Measurements from ENCODE around the gene TRIM2.
A peak's percentile ranks its signal among the peaks of the same experiment; 100 is the strongest.

Gene TRIM2

GRCh38 chr4:153255233-153255632, 51.0 kb downstream of the TRIM2 start:
- no peak for DNase-seq

DNA sequence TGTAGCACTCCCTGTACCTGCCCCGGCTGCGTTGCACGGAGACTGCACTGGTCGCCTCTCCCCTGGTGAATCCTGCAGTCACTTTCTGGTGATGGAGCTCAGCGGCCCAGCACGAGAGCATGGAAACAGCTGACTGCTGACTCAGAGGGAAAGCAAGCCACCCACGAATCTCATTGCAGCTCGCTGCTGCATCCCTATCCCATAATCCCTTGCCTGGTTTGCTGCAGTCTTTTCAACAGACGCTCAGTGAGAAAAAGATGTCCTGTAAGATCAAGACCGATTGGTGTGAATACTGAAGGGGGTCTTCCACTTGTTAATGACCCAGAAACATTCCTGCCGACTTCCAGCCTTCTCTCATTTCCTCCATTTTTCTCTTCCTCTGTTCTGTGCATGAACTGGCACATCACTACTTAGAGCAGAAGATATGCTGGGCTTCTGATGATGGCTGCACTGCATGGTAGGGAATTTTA, 52.9 kb downstream of the TRIM2 start:
- peak; percentile 66 for DNase-seq

GRCh38 chr4:153257991-153258390, 53.7 kb downstream of the TRIM2 start:
- DNase-seq: no peak

DNA sequence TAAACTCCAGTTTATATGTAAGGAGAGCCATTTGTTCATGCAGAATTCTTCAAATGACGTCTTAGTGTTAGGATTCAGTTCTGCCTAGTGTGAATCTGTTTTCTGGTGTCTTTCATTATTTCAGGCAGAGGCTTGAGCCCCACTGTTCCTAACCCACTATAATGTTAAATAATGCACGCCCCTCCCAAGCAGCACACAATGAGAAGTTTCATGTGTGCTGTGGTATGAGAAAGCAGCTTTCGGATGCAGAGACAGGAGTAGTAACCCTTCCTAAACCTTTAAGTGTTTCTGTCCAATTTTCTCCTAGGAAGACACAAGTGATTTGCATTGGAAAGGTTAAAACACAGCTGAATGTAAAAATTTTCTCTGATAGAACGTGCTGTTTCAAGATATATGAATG, 54.5 kb downstream of the TRIM2 start:
- DNase-seq: no peak

DNA sequence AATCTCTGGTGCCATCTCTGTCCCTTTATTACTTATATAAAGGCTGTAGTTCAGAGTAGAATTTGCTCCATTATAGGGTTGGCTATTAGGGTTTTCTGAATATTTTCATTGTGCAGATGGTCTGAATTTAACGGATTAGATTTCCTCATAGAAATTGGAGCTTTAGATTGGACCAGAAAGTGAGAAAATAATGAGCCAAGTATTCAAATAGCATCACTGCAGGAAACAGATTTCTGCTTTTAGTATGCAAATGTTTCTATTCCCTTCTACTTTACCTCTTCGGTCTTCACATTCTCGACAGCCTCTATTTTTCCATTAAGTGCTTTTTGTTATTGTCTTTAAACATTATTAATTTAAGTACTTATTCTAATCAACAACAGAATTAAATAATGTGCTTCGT, 55.4 kb downstream of the TRIM2 start:
- DNase-seq: no peak

DNA sequence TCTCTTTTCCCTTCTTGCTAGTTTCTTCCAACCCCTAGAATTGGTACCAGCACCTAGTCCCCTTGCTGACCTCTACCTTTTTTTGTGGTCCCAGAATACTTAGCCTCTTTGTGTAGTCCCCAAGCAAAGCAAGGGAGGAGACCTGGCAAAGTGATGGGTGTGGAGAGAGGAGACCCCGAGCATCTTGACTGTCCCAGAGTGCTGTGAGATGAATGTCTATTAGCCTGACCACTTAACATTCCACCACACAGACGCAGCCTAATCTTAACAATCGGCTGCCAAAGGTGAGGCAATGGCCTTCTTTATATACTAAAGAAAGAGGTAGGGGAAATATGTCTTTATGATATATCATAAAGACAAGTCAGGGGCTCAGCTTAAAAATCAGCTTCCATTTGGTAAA, 55.9 kb downstream of the TRIM2 start:
- DNase-seq: no peak

- no peak for DNase-seq
Measured at GRCh38 chr4:153260553-153261300, 56.5 kb downstream of the TRIM2 start.

DNA sequence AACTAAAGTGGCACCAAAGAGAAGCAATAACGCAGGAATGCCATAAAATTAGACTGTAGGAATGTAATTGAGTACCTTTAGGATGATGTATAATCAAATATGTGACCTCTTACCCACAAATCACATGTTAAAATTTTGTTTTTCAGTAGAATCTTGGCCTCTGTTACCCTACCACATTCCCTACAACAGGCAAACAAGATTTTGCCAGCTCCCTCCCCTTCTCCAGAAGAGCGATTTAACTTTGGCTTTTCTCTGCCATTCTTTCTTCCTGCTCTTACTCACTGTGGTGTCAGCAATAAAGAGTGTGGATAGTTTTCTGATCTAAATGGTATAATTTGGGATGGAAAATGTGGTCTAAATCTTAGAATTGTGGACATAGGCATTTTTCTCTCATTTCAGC, 57.2 kb downstream of the TRIM2 start:
- DNase-seq: no peak

DNA sequence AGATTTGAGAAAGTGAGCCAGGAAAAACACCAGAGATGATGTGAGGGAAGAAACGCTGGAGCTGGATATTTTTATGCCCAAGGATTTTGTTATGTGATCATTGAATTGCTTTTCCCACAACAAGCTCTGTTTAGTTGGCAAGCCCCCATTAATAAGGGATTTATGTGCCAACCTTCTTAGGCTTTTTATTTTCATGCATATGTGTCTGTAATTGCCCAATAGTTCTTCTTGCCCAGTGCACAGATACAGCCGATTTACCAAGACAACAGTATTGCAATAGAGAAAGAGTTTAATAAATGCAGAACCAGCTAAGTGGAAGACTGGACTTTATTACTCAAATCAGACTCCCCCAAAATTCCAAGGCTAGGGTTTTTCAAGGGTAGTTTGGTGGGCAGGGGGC, 57.7 kb downstream of the TRIM2 start:
- DNase-seq: no peak

DNA sequence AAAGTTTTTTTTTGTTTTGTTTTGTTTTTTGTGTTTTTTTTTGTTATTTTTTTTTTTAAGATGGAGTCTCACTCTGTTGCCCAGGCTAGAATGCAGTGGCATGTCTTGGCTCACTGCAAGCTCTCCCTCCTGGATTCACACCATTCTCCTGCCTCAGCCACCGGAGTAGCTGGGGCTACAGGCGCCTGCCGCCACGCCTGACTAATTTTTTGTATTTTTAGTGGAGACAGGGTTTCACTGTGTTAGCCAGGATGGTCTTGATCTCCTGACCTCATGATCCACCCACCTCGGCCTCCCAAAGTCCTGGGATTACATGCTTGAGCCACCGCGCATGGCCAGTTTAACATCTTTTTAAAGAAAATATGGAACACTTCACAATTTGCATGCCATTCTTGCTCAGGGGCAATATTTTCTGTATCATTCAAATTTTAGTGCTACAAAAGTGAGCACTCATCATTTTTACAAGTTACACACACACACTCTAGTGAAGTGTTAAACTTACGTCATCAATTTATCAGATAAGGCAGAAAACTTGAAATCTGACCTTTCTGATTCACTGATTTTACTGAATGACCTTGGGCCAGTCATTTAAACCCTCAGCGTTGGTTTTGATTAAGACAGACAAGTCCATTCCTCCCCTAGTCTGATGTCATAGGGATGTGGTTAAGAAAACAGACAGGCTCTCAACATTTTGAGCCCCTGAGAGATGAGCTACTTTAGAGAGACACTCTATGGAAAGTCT, 61.2 kb downstream of the TRIM2 start:
- DNase-seq: no peak

- no peak for DNase-seq
Measured at GRCh38 chr4:153266988-153267387, 62.7 kb downstream of the TRIM2 start.

DNA sequence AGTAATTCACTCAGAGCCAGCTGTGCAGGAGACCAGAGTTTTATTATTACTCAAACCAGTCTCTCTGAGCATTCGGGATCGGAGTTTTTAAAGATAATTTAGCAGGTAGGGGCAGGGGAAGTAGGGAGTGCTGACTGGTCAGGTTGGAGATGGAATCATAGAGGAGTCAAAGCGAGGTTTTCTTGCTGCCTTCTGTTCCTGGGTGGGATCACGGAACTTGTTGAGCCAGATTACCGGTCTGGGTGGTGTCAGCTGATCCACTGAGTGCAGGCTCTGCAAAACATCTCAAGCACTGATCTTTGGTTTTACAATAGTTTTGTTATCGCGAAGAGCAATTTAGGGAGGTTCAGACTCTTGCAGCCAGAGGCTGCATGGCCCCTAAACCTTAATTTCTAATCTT, 63.6 kb downstream of the TRIM2 start:
- DNase-seq: no peak

GRCh38 chr4:153268295-153268694, 64.1 kb downstream of the TRIM2 start:
- no peak for DNase-seq

GRCh38 chr4:153269218-153269990, 65.2 kb downstream of the TRIM2 start:
- DNase-seq: no peak

GRCh38 chr4:153270361-153270760, 66.1 kb downstream of the TRIM2 start:
- no peak for DNase-seq

GRCh38 chr4:153271820-153272219, 67.6 kb downstream of the TRIM2 start:
- no peak for DNase-seq

DNA sequence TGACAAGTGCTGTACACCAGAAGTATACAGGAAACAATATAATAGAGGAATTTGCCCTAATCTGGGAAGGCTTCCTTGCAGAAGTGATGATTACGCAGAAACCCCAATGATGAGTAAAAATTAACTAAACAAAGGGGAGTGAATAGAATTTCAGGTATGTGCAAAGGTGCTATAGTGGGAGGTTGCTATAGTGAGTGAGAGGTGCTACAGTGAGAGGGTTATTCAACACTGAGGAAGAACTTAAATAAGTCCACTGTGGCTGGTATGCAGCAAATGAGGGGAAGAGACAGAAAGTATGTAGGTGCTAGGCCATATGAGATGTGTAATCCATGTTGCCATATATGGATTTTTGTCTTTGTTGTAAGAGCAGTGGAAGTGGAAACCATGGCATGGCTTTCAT, 69.5 kb downstream of the TRIM2 start:
- no peak for DNase-seq

DNA sequence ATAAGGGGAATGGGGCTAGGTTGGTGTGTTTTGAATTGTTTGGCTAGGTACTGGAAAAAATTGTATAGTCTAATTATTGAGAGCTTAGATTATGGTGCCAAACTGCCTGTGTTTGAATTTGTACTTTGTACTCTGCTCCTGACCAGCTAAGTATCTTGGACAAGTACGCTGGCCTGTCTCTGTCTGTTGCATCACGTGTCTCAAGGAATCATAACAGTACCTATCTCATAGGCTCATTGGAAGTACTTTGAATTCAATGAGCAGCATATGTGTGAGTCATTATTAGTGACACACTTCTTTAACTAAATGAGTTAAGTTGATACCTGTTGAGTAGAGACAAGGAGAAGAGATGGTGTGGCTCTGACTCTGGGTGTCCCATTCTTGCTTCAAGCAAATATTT, 70.7 kb downstream of the TRIM2 start:
- no peak for DNase-seq

GRCh38 chr4:153275380-153276276, 71.4 kb downstream of the TRIM2 start:
- DNase-seq: no peak

- DNase-seq: no peak
Measured at GRCh38 chr4:153276971-153277370, 72.7 kb downstream of the TRIM2 start.

DNA sequence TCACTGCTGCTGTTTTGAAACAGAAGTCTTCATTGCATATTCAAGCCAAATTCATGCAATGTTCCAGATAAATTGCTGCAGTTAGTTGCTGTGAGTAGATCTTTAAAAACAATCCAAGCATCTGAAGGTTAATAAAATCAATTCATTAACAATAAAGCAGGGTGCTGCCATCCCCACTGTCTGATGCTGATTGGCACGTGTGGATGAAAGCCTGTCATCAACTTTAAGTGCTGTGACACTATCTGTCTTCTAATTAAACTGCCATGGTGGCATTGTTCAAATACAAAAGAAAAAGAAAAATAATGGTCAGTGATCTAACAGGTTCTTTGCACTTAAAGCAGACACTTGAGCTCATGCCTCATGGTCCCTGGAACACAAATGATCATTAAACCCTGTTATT, 77.2 kb downstream of the TRIM2 start:
- DNase-seq: no peak

DNA sequence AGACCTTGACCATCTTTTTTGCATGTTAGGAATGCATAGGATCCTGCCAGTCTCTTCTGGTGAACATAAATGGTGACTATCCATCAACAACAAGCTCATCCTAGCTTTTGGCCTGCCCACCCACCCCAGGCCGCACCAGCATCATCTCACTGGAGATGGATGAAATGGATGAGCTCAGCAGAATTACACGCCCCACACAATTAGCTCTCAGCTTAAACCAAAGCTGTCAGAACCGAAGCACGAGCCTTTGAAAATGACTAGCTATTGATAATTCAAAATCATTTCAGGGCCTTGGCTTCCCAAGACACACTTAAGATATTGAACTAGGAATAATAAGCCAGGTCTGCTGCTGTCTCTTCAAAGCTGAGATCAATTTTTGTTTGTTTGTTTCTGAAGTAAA, 77.8 kb downstream of the TRIM2 start:
- no peak for DNase-seq

DNA sequence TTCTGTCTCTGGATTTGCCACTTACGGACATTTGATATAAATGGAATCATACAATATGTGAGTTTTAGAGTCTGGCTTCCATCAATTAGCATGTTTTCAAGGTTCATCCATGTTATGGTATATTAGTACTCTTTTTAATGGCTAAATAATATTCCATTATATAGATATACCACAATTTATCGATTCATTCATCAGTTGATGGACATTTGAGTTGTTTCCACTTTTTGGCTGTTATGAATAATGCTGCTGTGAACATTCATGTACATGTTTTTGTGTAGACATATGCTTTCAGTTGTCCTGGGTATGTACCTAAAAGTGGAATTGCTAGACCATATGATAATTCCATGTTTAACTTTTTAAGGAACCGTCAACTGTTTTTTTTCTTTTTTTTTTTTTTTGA, 79.0 kb downstream of the TRIM2 start:
- no peak for DNase-seq
